Keratinocyte (primary cell): ENCODE data around the gene EAF2. TPM values are rescaled to one million over a fixed set of nuclear protein-coding genes. Genes with fewer than 3 reads are reported as not detected.

ENCODE experiments used
- DNase-seq: peaks from one replicate; pipeline ENCODE4 v3.0.0-alpha.2; 2011; ENCODE audit warnings: low read depth, missing footprints, low spot score
- FAIRE-seq: peaks from 2 replicates; lab custom pipeline; 2011; peaks lifted over from hg19 to GRCh38; lab: Jason Lieb, UNC
- H2AFZ ChIP-seq: 2 replicates; pipeline ENCODE4 v1.6.0; 2012; ENCODE audit warnings: low read length, control low read depth, inconsistent platforms; ENCODE audit not compliant: control insufficient read depth
- H3K27ac ChIP-seq: 2 replicates; pipeline ENCODE4 v1.5.1; 2011; ENCODE audit warnings: low read length; ENCODE audit not compliant: control insufficient read depth, insufficient read depth
- H3K27me3 ChIP-seq: 3 replicates; pipeline ENCODE4 v1.6.0; 2011; ENCODE audit warnings: low read length; ENCODE audit not compliant: control insufficient read depth, insufficient read depth; ENCODE audit errors: extremely low read depth
- H3K36me3 ChIP-seq, 2 experiments: 2 replicates in 1 of 2; 3 replicates in 1 of 2; pipeline ENCODE4 v1.5.1; 2011; ENCODE audit warnings: low read length in 2 of 2, mild to moderate bottlenecking in 1 of 2; ENCODE audit not compliant: control insufficient read depth in 2 of 2, insufficient read depth in 2 of 2; ENCODE audit errors: extremely low read depth in 1 of 2
- H3K4me1 ChIP-seq: 3 replicates; pipeline ENCODE4 v1.5.1; 2011; ENCODE audit warnings: low read length; ENCODE audit not compliant: control insufficient read depth, insufficient read depth; ENCODE audit errors: extremely low read depth
- H3K4me2 ChIP-seq: 3 replicates; pipeline ENCODE4 v1.6.0; 2011; ENCODE audit warnings: low read depth, low read length; ENCODE audit not compliant: control insufficient read depth, insufficient read depth; ENCODE audit errors: extremely low read depth
- H3K4me3 ChIP-seq, 3 experiments: fragments of 200-600 bp in 1 of 3; sonication (generic) in 1 of 3; 2 replicates in 2 of 3; 3 replicates in 1 of 3; pipeline ENCODE4 v1.5.1; 2011 to 2016; ENCODE audit warnings: low read length in 3 of 3, mild to moderate bottlenecking in 3 of 3, control low read depth in 2 of 3, inconsistent platforms in 1 of 3, low read depth in 1 of 3, mixed read lengths in 1 of 3, mixed run types in 1 of 3, moderate library complexity in 1 of 3; ENCODE audit not compliant: control insufficient read depth in 2 of 3, insufficient read depth in 2 of 3; ENCODE audit errors: extremely low read depth in 1 of 3
- H3K79me2 ChIP-seq: 2 replicates; pipeline ENCODE4 v1.6.0; 2012; ENCODE audit warnings: low read length; ENCODE audit not compliant: control insufficient read depth, insufficient read depth
- H3K9ac ChIP-seq: 3 replicates; pipeline ENCODE4 v1.6.0; 2011; ENCODE audit warnings: low read length; ENCODE audit not compliant: control insufficient read depth, insufficient read depth; ENCODE audit errors: extremely low read depth
- H3K9me1 ChIP-seq: 3 replicates; pipeline ENCODE4 v1.6.0; 2011; ENCODE audit warnings: low read length; ENCODE audit not compliant: control insufficient read depth, insufficient read depth; ENCODE audit errors: extremely low read depth
- H3K9me3 ChIP-seq: 2 replicates; pipeline ENCODE4 v1.5.1; 2012; ENCODE audit warnings: low read depth, low read length; ENCODE audit not compliant: control insufficient read depth
- H4K20me1 ChIP-seq: 3 replicates; pipeline ENCODE4 v1.6.0; 2011; ENCODE audit warnings: low read length; ENCODE audit not compliant: control insufficient read depth, insufficient read depth; ENCODE audit errors: extremely low read depth
- CTCF ChIP-seq, 3 experiments: IDR thresholded peaks in 1 of 3; conservative IDR thresholded peaks in 1 of 3; optimal IDR thresholded peaks in 1 of 3; 2 replicates in 2 of 3; 3 replicates in 1 of 3; pipeline versions ENCODE3 to v1.5.1; 2011; ENCODE audit warnings: low read length in 3 of 3, mild to moderate bottlenecking in 3 of 3, moderate library complexity in 2 of 3, control low read depth in 1 of 3, inconsistent platforms in 1 of 3; ENCODE audit not compliant: insufficient read depth in 2 of 3; ENCODE audit errors: extremely low read depth in 1 of 3
- EZH2 ChIP-seq: IDR thresholded peaks from one replicate; pipeline ENCODE4 v1.6.1; 2012; ENCODE audit warnings: inconsistent platforms, mild to moderate bottlenecking, low read length, moderate library complexity
- dilution Hi-C: fragments of 300-500 bp; cut with MboI; formaldehyde crosslinking; loops from one replicate; pipeline ENCODE4 v1.7.0; 2020; ENCODE audit warnings: low sequenced_read_pairs; ENCODE audit not compliant: extremely low pct_ligation_motif_present
- polyA minus RNA-seq, 3 experiments: library from RNA; depleted of rRNA, polyadenylated mRNA; stranded (reverse); fragments of >200 nt; gene quantifications; 1 replicate in 1 of 3; 2 replicates in 1 of 3; 3 replicates in 1 of 3; pipeline ENCODE4 v1.2.3, GENCODE V29; 2011
- polyA plus RNA-seq, 5 experiments: library from polyadenylated mRNA; depleted of rRNA in 3 of 5; stranded (reverse) in 3 of 5; stranded (forward) in 1 of 5; unstranded in 1 of 5; fragments of >200 nt; gene quantifications; 1 replicate in 1 of 5; 2 replicates in 3 of 5; 3 replicates in 1 of 5; pipeline versions ENCODE4 v1.2.1 to v1.2.3, GENCODE V29; 2011 to 2012; ENCODE audit warnings: missing spikeins in 2 of 5, low read depth in 1 of 5, low replicate concordance in 1 of 5

EAF2 gene
- polyA plus RNA-seq (3.1 to 4.4 TPM (median 3.3 TPM) in 3 replicates), polyA minus RNA-seq (1.3 to 2.5 TPM in 2 of 3 replicates, not detected in the other)
- polyA plus RNA-seq (2011; ENCODE audit: low read depth): 2.1 TPM
- polyA plus RNA-seq (2011; cell fraction: cytosol; rRNA removed): 2.8 and 3.6 TPM in 2 replicates
- 1.5 and 3.1 TPM in 2 replicates for polyA plus RNA-seq (2011; cell fraction: nucleus; rRNA removed)
- polyA plus RNA-seq (2012; ENCODE audit: low replicate concordance): 2.5 and 4.2 TPM in 2 replicates
- polyA minus RNA-seq (2011; cell fraction: cytosol; rRNA and poly(A)+ RNA removed): not detected
- polyA minus RNA-seq (2011; cell fraction: nucleus; rRNA and poly(A)+ RNA removed): 1.3 and 2.2 TPM in 2 replicates

- dilution Hi-C loops: no loop called here
- peak within 1 kb of the TSS; percentile 77 to 91 (median 82) for H3K4me3 ChIP-seq
- TF ChIP-seq CTCF (optimal IDR thresholded peaks at IDR 0.05 in 1 of 3, IDR thresholded peaks at IDR 0.05 in 1 of 3, conservative IDR thresholded peaks at IDR 0.05 in 1 of 3; ENCODE audit: extremely low read depth in 1 of 3, insufficient read depth in 2 of 3, low read length in 3 of 3) (peak in 1 of 3 experiments; percentile 6), EZH2 (no peak)
- peak; percentile 70 for DNase-seq
- peak within 1 kb of the TSS; percentile 92 for H3K4me2 ChIP-seq
- peak within 1 kb of the TSS; percentile 81 for H3K27ac ChIP-seq
- FAIRE-seq: peak; percentile 68
- H4K20me1 ChIP-seq: no peaks in the 10 kb centered on the region
- H3K27me3 ChIP-seq: no peaks in the 10 kb centered on the region
- peaks cover 8% of the 10 kb centered on the region for H3K4me1 ChIP-seq
- H2AFZ ChIP-seq: peak within 1 kb of the TSS; percentile 91
- peak within 1 kb of the TSS; percentile 92 for H3K9ac ChIP-seq
- H3K79me2 ChIP-seq: peaks cover 19% of the 10 kb centered on the region
- H3K36me3 ChIP-seq: peaks cover 0 to 7% of the 10 kb centered on the region in 2 experiments
- no peaks in the 10 kb centered on the region for H3K9me3 ChIP-seq
- no peaks in the 10 kb centered on the region for H3K9me1 ChIP-seq
Measured at GRCh38 chr3:121834671-121835464, at the start of gene EAF2, which contains the start of gene IQCB1. Gene EAF2, plus strand, starts transcription at chr3:121835209. Its CDS starts 77 bp downstream, at chr3:121835286. Gene IQCB1, minus strand, starts transcription at chr3:121835060. Its CDS starts 6,100 bp downstream, at chr3:121828960.

- dilution Hi-C loops: no loop called here
- Histone ChIP-seq H3K4me3 (no peak overlapping the region), H3K9me1 (no peaks in the 10 kb centered on the region), H2AFZ (no peak overlapping the region), H3K4me2 (no peak overlapping the region), H4K20me1 (no peaks in the 10 kb centered on the region), H3K79me2 (no peaks in the 10 kb centered on the region), H3K36me3 (peaks cover 6 to 9% of the 10 kb centered on the region in 2 experiments), H3K4me1 (no peaks in the 10 kb centered on the region), H3K9ac (no peak overlapping the region), H3K27me3 (no peaks in the 10 kb centered on the region), H3K27ac (no peak overlapping the region), H3K9me3 (no peaks in the 10 kb centered on the region)
- DNase-seq (no peak), FAIRE-seq (no peak)
- TF ChIP-seq CTCF (optimal IDR thresholded peaks at IDR 0.05 in 1 of 3, IDR thresholded peaks at IDR 0.05 in 1 of 3, conservative IDR thresholded peaks at IDR 0.05 in 1 of 3; ENCODE audit: extremely low read depth in 1 of 3, insufficient read depth in 2 of 3, low read length in 3 of 3): no peak
Measured at GRCh38 chr3:121786485-121786884, 48.5 kb upstream of the EAF2 start.
